H9 (cell line): ENCODE results near the gene IGFBP4. TPM values are rescaled to one million over a fixed set of nuclear protein-coding genes. Genes with fewer than 3 reads are reported as not detected.

Source experiments
- DNase-seq: peaks from one replicate; pipeline ENCODE4 v3.0.0-alpha.2; 2017
- H2AFZ ChIP-seq: one replicate; pipeline ENCODE4 v1.6.1; 2013; ENCODE audit warnings: mild to moderate bottlenecking, low read length, control low read depth, moderate library complexity
- H2AK5ac ChIP-seq: 2 replicates; pipeline ENCODE4 v1.6.1; 2013; ENCODE audit warnings: low read length, control low read depth, mixed read lengths; ENCODE audit not compliant: insufficient read length
- H2BK120ac ChIP-seq: one replicate; pipeline ENCODE4 v1.6.1; 2013; ENCODE audit warnings: low read depth, mild to moderate bottlenecking, low read length, control low read depth, inconsistent platforms; ENCODE audit not compliant: poor library complexity, severe bottlenecking
- H2BK12ac ChIP-seq: 2 replicates; pipeline ENCODE4 v1.6.1; 2013; ENCODE audit warnings: low read length, control low read depth, mixed read lengths, low read depth; ENCODE audit not compliant: insufficient read length
- H2BK15ac ChIP-seq: 2 replicates; pipeline ENCODE4 v1.6.1; 2013; ENCODE audit warnings: low read depth, low read length, control low read depth
- H2BK20ac ChIP-seq: one replicate; pipeline ENCODE4 v1.6.1; 2013; ENCODE audit warnings: low read depth, mild to moderate bottlenecking, low read length, control low read depth, inconsistent platforms; ENCODE audit not compliant: poor library complexity, severe bottlenecking
- H2BK5ac ChIP-seq: 2 replicates; pipeline ENCODE4 v1.6.1; 2013; ENCODE audit warnings: low read length, control low read depth, mixed read lengths; ENCODE audit not compliant: insufficient read length
- H3K14ac ChIP-seq: 2 replicates; pipeline ENCODE4 v1.6.1; 2013; ENCODE audit warnings: low read length, control low read depth; ENCODE audit not compliant: insufficient read depth
- H3K18ac ChIP-seq: 2 replicates; pipeline ENCODE4 v1.6.1; 2013; ENCODE audit warnings: low read depth, mild to moderate bottlenecking, mixed read lengths, low read length, control low read depth; ENCODE audit not compliant: insufficient read length
- H3K23ac ChIP-seq: 2 replicates; pipeline ENCODE4 v1.6.1; 2013; ENCODE audit warnings: low read length, control low read depth, mixed read lengths, low read depth; ENCODE audit not compliant: insufficient read length
- H3K23me2 ChIP-seq: 2 replicates; pipeline ENCODE4 v1.6.1; 2013; ENCODE audit warnings: low read depth, mild to moderate bottlenecking, mixed read lengths, low read length, control low read depth; ENCODE audit not compliant: insufficient read length, poor library complexity, severe bottlenecking
- H3K27ac ChIP-seq: 2 replicates; pipeline ENCODE4 v1.5.1; 2013; ENCODE audit warnings: low read length, control low read depth, mixed read lengths, low read depth; ENCODE audit not compliant: insufficient read length
- H3K27me3 ChIP-seq: 2 replicates; pipeline ENCODE4 v1.6.1; 2013; ENCODE audit warnings: low read length, control low read depth, inconsistent platforms; ENCODE audit not compliant: insufficient read depth
- H3K4ac ChIP-seq: 2 replicates; pipeline ENCODE4 v1.6.1; 2013; ENCODE audit warnings: low read depth, mild to moderate bottlenecking, control low read depth, inconsistent platforms, low read length, moderate library complexity
- H3K4me1 ChIP-seq: 2 replicates; pipeline ENCODE4 v1.6.1; 2013; ENCODE audit warnings: low read length, control low read depth, inconsistent platforms; ENCODE audit not compliant: insufficient read depth
- H3K4me2 ChIP-seq: 2 replicates; pipeline ENCODE4 v1.6.1; 2013; ENCODE audit warnings: low read length, control low read depth, mixed read lengths; ENCODE audit not compliant: insufficient read length, insufficient read depth
- H3K56ac ChIP-seq: 2 replicates; pipeline ENCODE4 v1.6.1; 2013; ENCODE audit warnings: low read depth, mild to moderate bottlenecking, mixed read lengths, low read length, control low read depth; ENCODE audit not compliant: insufficient read length
- H3K79me1 ChIP-seq: 2 replicates; pipeline ENCODE4 v1.6.1; 2013; ENCODE audit warnings: low read depth, mild to moderate bottlenecking, moderate library complexity, low read length, control low read depth, inconsistent platforms; ENCODE audit not compliant: insufficient read depth, poor library complexity, severe bottlenecking
- H3K79me2 ChIP-seq: 2 replicates; pipeline ENCODE4 v1.6.1; 2013; ENCODE audit warnings: low read length, control low read depth, inconsistent platforms; ENCODE audit not compliant: insufficient read depth
- H3K9ac ChIP-seq: 2 replicates; pipeline ENCODE4 v1.6.1; 2013; ENCODE audit warnings: low read length, control low read depth, mixed read lengths; ENCODE audit not compliant: insufficient read length; ENCODE audit errors: extremely low read depth
- H3K9me3 ChIP-seq: one replicate; pipeline ENCODE4 v1.6.1; 2013; ENCODE audit warnings: low read depth, low read length, inconsistent platforms; ENCODE audit not compliant: control insufficient read depth
- H3T11ph ChIP-seq: one replicate; pipeline ENCODE4 v1.6.1; 2013; ENCODE audit warnings: mild to moderate bottlenecking, low read length, control low read depth, inconsistent platforms
- H4K20me1 ChIP-seq: one replicate; pipeline ENCODE4 v1.6.1; 2013; ENCODE audit not compliant: control insufficient read depth, insufficient read length, insufficient read depth
- H4K5ac ChIP-seq: 2 replicates; pipeline ENCODE4 v1.6.1; 2013; ENCODE audit warnings: low read depth, mild to moderate bottlenecking, mixed read lengths, low read length, control low read depth; ENCODE audit not compliant: insufficient read length
- H4K8ac ChIP-seq: replicated peaks from 2 replicates; pipeline ENCODE4 v1.6.1; 2013; ENCODE audit warnings: low read length, control low read depth, mixed read lengths, low read depth; ENCODE audit not compliant: insufficient read length
- H4K91ac ChIP-seq: 2 replicates; pipeline ENCODE4 v1.6.1; 2013; ENCODE audit warnings: low read depth, mild to moderate bottlenecking, moderate library complexity, mixed read lengths, low read length, control low read depth; ENCODE audit not compliant: insufficient read length
- H3K27ac Mint-ChIP-seq, 3 experiments: 2 replicates in 2 of 3; 3 replicates in 1 of 3; pipeline ENCODE4 v1.8.0; 2020 to 2021; ENCODE audit warnings: mixed read lengths in 3 of 3, mild to moderate bottlenecking in 1 of 3, moderate library complexity in 1 of 3
- H3K27me3 Mint-ChIP-seq: 2 replicates; pipeline ENCODE4 v1.8.0; 2021; ENCODE audit warnings: low read depth, mild to moderate bottlenecking, moderate library complexity, mixed read lengths
- H3K36me3 Mint-ChIP-seq, 3 experiments: 2 replicates in 2 of 3; 3 replicates in 1 of 3; pipeline ENCODE4 v1.8.0; 2020 to 2021; ENCODE audit warnings: low read depth in 3 of 3, mixed read lengths in 3 of 3; ENCODE audit not compliant: insufficient read depth in 1 of 3
- H3K4me1 Mint-ChIP-seq, 2 experiments: 2 replicates each; pipeline ENCODE4 v1.8.0; 2020; ENCODE audit warnings: mixed read lengths in 2 of 2
- H3K4me3 Mint-ChIP-seq, 2 experiments: 2 replicates in 1 of 2; 3 replicates in 1 of 2; pipeline ENCODE4 v1.8.0; 2020 to 2021; ENCODE audit warnings: mild to moderate bottlenecking in 2 of 2, mixed read lengths in 2 of 2, moderate library complexity in 1 of 2
- H3K9me3 Mint-ChIP-seq, 2 experiments: 2 replicates in 1 of 2; 3 replicates in 1 of 2; pipeline ENCODE4 v1.8.0; 2020; ENCODE audit warnings: mild to moderate bottlenecking in 2 of 2, mixed read lengths in 2 of 2, moderate library complexity in 1 of 2
- CTCF ChIP-seq: fragments of 200-600 bp; sonication (generic); conservative IDR thresholded peaks from 3 replicates; pipeline ENCODE4 v1.8.0; 2021; ENCODE audit warnings: antibody characterized with exemption, mild to moderate bottlenecking
- WGBS: extraction: QIAGEN DNeasy Blood & Tissue Kit; methylation state at CpG from one replicate; pipeline ENCODE4 v1.1.7; 2013; ENCODE audit warnings: missing lambda C conversion rate, low lambda C conversion rate, mixed read lengths; ENCODE audit not compliant: insufficient read length; ENCODE audit errors: extremely low coverage; 5-methylcytosine and 5-hydroxymethylcytosine counted together
- total RNA-seq: library from RNA; stranded (reverse); gene quantifications from 2 replicates; pipeline ENCODE4 v1.2.1, GENCODE V29; 2021

IGFBP4 gene
- total RNA-seq, 1 experiment from 2014 or later: 49.9 TPM

GRCh38 chr17:40483679-40484078, 40.4 kb downstream of the IGFBP4 start:
- H3K4ac ChIP-seq: no peak overlapping the region
- no peak overlapping the region for H3K4me2 ChIP-seq
- peaks cover 45 to 48% of the 10 kb centered on the region in 2 experiments for H3K4me1 Mint-ChIP-seq
- H3K23me2 ChIP-seq: no peaks in the 10 kb centered on the region
- H3K18ac ChIP-seq: no peak overlapping the region
- H3K9me3 Mint-ChIP-seq: no peaks in the 10 kb centered on the region
- no peak overlapping the region for H3K27ac ChIP-seq
- no peak overlapping the region for H4K91ac ChIP-seq
- H3K4me1 ChIP-seq: peaks cover 6% of the 10 kb centered on the region
- no peaks in the 10 kb centered on the region for H3K36me3 Mint-ChIP-seq
- no peak overlapping the region for H3K27ac Mint-ChIP-seq
- no peak overlapping the region for H4K5ac ChIP-seq
- H2BK20ac ChIP-seq: no peak overlapping the region
- H2BK5ac ChIP-seq: no peak overlapping the region
- no peak overlapping the region for H2AFZ ChIP-seq
- no peaks in the 10 kb centered on the region for H4K20me1 ChIP-seq
- no peaks in the 10 kb centered on the region for H3K9me3 ChIP-seq
- no peak for DNase-seq
- H2BK15ac ChIP-seq: no peak overlapping the region
- no peak overlapping the region for H4K8ac ChIP-seq
- H2BK12ac ChIP-seq: no peak overlapping the region
- no peak overlapping the region for H3K14ac ChIP-seq
- H3K79me2 ChIP-seq: no peaks in the 10 kb centered on the region
- no peak overlapping the region for H3K4me3 Mint-ChIP-seq
- no peak for TF ChIP-seq CTCF
- no peak overlapping the region for H3K56ac ChIP-seq
- WGBS: no CpG with 5 or more reads among the region's 4 CpGs
- no peak overlapping the region for H3T11ph ChIP-seq
- no peak overlapping the region for H3K9ac ChIP-seq
- H3K79me1 ChIP-seq: no peaks in the 10 kb centered on the region
- no peaks in the 10 kb centered on the region; the same call in 1 of the 2 replicates for H3K27me3 ChIP-seq
- H3K27me3 Mint-ChIP-seq: peaks cover 12% of the 10 kb centered on the region
- H2BK120ac ChIP-seq: no peak overlapping the region
- no peak overlapping the region for H2AK5ac ChIP-seq
- H3K23ac ChIP-seq: no peak overlapping the region
